A549 treated with AZD2906 at 1 μM for 4 hours (cell line): Measurements from ENCODE around the gene EYA2. TPM values are rescaled to one million over a fixed set of nuclear protein-coding genes. Genes with fewer than 3 reads are reported as not detected.

Experiments
- total RNA-seq: library from RNA; stranded (reverse); fragments of 200-300 nt; extraction: Qiagen RNA extraction; gene quantifications from 5 replicates; pipeline ENCODE4 v1.2.3, GENCODE V29; 2022

The EYA2 gene, protein sequence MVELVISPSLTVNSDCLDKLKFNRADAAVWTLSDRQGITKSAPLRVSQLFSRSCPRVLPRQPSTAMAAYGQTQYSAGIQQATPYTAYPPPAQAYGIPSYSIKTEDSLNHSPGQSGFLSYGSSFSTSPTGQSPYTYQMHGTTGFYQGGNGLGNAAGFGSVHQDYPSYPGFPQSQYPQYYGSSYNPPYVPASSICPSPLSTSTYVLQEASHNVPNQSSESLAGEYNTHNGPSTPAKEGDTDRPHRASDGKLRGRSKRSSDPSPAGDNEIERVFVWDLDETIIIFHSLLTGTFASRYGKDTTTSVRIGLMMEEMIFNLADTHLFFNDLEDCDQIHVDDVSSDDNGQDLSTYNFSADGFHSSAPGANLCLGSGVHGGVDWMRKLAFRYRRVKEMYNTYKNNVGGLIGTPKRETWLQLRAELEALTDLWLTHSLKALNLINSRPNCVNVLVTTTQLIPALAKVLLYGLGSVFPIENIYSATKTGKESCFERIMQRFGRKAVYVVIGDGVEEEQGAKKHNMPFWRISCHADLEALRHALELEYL
- total RNA-seq = 1.8 to 2.6 TPM (median 2.3 TPM) in 5 replicates

DNA sequence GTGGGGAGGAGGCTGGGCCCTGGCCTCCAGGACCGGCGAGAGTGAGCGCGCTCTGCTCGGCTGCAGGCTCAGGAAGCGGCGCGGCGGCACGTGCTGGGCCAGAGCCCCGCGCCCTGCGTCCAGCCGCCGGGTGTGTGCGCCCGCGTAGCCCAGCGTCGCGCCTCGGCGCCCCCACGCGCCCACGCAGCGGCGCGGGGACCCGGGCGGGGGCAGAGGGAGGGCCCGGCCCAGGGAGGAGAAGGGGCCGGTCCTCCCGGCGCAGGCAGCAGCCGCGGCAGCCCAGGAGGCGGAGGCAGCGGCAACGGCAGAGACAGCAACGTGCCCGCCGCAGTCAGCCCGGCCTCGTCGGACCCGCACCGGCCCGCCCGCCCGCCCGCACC lies at the start of gene EYA2:
Gene EYA2 (plus strand): TSS at position 265 of the 380 bp plus-strand sequence. CDS start 95,168 bp downstream, outside the sequence.

Other genes starting within 250 kb of the EYA2 start
- 0.02 to 0.14 TPM (median 0.08 TPM) in 4 of 5 replicates, not detected in the other for gene SLC13A3, start 243.4 kb upstream of the EYA2 start, total RNA-seq
- 11.9 to 13.7 TPM (median 13.0 TPM) in 5 replicates for gene TP53RK, start 205.4 kb upstream of the EYA2 start, total RNA-seq
- not detected in 5 replicates for gene SLC2A10, start 185.2 kb upstream of the EYA2 start, total RNA-seq